Mesothelial cell of epicardium (in vitro differentiated cells): ENCODE measurements around the gene DNAJC11. TPM values are rescaled to one million over a fixed set of nuclear protein-coding genes. Genes with fewer than 3 reads are reported as not detected.
A peak's percentile ranks its signal among the peaks of the same experiment; 100 is the strongest.

ENCODE experiments used
- DNase-seq, 2 experiments: peaks; one replicate each; pipeline ENCODE4 v3.0.0; 2021; ENCODE audit warnings: low spot score in 2 of 2; ENCODE audit not compliant: unreplicated experiment in 2 of 2
- H3K27ac Mint-ChIP-seq: 2 replicates; pipeline ENCODE4 v1.8.0; 2021; ENCODE audit warnings: mixed read lengths
- H3K27me3 Mint-ChIP-seq: 2 replicates; pipeline ENCODE4 v1.8.0; 2021; ENCODE audit warnings: low read depth, mixed read lengths
- H3K36me3 Mint-ChIP-seq: 2 replicates; pipeline ENCODE4 v1.8.0; 2021; ENCODE audit warnings: mixed read lengths
- H3K4me1 Mint-ChIP-seq: 2 replicates; pipeline ENCODE4 v1.8.0; 2021; ENCODE audit warnings: mixed read lengths
- H3K4me3 Mint-ChIP-seq: 2 replicates; pipeline ENCODE4 v1.8.0; 2021; ENCODE audit warnings: mild to moderate bottlenecking, moderate library complexity, mixed read lengths
- H3K9me3 Mint-ChIP-seq: 2 replicates; pipeline ENCODE4 v1.8.0; 2021; ENCODE audit warnings: mixed read lengths
- CTCF ChIP-seq: fragments of 200-600 bp; sonication (generic); IDR thresholded peaks from one replicate; pipeline ENCODE4 v1.5.0; 2021; ENCODE audit warnings: antibody characterized with exemption; ENCODE audit not compliant: unreplicated experiment
- total RNA-seq: library from RNA; stranded (reverse); gene quantifications from 3 replicates; pipeline ENCODE4 v1.2.1, GENCODE V29; 2021

The DNAJC11 gene
- total RNA-seq, 1 donor from 2014 or later, result 63.4 TPM

- no peak for TF ChIP-seq CTCF
- Mint-ChIP-seq H3K4me1 (peaks cover 30% of the 10 kb centered on the region), H3K36me3 (peaks cover 34% of the 10 kb centered on the region), H3K27me3 (no peaks in the 10 kb centered on the region), H3K4me3 (peak within 1 kb of the TSS; percentile 81), H3K27ac (peak within 1 kb of the TSS; percentile 90), H3K9me3 (no peaks in the 10 kb centered on the region)
- DNase-seq, result peak; percentile 89
These were observed 76.7 kb downstream of the DNAJC11 start, which contains the start of gene THAP3 for GRCh38 chr1:6624710-6625583. Gene THAP3 (plus strand): TSS chr1:6624868. CDS start chr1:6625219, 351 bp downstream.

- Mint-ChIP-seq H3K4me3 (peak overlapping the region; percentile 43), H3K27me3 (no peaks in the 10 kb centered on the region), H3K9me3 (no peaks in the 10 kb centered on the region), H3K27ac (peak overlapping the region; percentile 90), H3K36me3 (peaks cover 30% of the 10 kb centered on the region), H3K4me1 (peaks cover 30% of the 10 kb centered on the region)
- no peak for DNase-seq
- no peak for TF ChIP-seq CTCF
These were observed 78.2 kb downstream of the DNAJC11 start for GRCh38 chr1:6623269-6623965.

- Mint-ChIP-seq H3K4me1 (peaks cover 29% of the 10 kb centered on the region), H3K27ac (peak overlapping the region; percentile 90), H3K36me3 (peaks cover 26% of the 10 kb centered on the region), H3K9me3 (no peaks in the 10 kb centered on the region), H3K27me3 (no peaks in the 10 kb centered on the region), H3K4me3 (no peak overlapping the region)
- no peak for TF ChIP-seq CTCF
- no peak for DNase-seq
These were observed 79.0 kb downstream of the DNAJC11 start for GRCh38 chr1:6622396-6623152.

- peaks cover 24% of the 10 kb centered on the region for H3K36me3 Mint-ChIP-seq
- peak overlapping the region; percentile 90 for H3K27ac Mint-ChIP-seq
- H3K9me3 Mint-ChIP-seq, result no peaks in the 10 kb centered on the region
- H3K4me1 Mint-ChIP-seq, result peaks cover 26% of the 10 kb centered on the region
- TF ChIP-seq CTCF, result no peak
- no peaks in the 10 kb centered on the region for H3K27me3 Mint-ChIP-seq
- no peak overlapping the region for H3K4me3 Mint-ChIP-seq
- DNase-seq, result no peak
These were observed 79.9 kb downstream of the DNAJC11 start for GRCh38 chr1:6621429-6622391.

GRCh38 chr1:6619045-6619444 is 82.6 kb downstream of the DNAJC11 start:
- Mint-ChIP-seq H3K27me3 (no peaks in the 10 kb centered on the region), H3K4me3 (no peak overlapping the region), H3K4me1 (peaks cover 26% of the 10 kb centered on the region), H3K36me3 (peaks cover 24% of the 10 kb centered on the region), H3K9me3 (no peaks in the 10 kb centered on the region), H3K27ac (no peak overlapping the region)
- TF ChIP-seq CTCF, result no peak
- DNase-seq, result no peak
